ENCODE measurements around the gene FCHSD2. TPM values are rescaled to one million over a fixed set of nuclear protein-coding genes. Genes with fewer than 3 reads are reported as not detected.
A peak's percentile ranks its signal among the peaks of the same experiment; 100 is the strongest.

FCHSD2 gene
- total and polyA plus RNA-seq, 2 of the 13 experiments (the other 11 are each of a cell fraction or from before 2014, with no cell fraction given): 20.5 to 24.8 TPM

DNA sequence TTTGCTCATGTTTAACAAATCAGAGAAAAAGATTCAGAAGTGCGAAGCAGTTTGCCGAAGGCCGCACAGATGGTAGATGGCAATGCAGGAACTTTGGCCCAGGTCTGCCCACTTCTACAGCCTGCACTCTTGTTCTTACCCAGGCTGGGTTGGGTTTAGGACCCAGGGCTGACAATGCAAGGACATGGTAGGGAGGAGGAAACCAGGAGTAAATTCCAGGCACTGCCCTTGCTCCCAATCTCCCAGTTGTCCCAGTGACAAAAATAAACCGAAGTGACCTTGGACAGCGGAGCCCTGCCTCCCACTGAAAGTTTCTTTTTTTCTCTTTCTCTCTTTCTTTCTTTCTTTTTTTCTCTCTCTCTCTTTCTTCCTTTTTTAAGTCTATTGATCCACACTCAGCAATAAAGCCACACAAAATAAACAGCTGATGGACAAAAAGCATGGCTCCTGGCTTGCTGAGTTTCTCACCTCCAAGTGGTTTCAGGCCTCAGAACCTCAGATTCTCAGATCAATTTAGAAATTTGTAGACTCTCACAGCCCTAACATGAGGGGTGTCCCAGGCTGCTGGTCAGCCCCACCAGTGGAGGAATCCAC, 33.5 kb upstream of the FCHSD2 start (continued):
- TF ChIP-seq, protein P1, sequence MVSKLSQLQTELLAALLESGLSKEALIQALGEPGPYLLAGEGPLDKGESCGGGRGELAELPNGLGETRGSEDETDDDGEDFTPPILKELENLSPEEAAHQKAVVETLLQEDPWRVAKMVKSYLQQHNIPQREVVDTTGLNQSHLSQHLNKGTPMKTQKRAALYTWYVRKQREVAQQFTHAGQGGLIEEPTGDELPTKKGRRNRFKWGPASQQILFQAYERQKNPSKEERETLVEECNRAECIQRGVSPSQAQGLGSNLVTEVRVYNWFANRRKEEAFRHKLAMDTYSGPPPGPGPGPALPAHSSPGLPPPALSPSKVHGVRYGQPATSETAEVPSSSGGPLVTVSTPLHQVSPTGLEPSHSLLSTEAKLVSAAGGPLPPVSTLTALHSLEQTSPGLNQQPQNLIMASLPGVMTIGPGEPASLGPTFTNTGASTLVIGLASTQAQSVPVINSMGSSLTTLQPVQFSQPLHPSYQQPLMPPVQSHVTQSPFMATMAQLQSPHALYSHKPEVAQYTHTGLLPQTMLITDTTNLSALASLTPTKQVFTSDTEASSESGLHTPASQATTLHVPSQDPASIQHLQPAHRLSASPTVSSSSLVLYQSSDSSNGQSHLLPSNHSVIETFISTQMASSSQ (IDR thresholded peaks at IDR 0.05; ENCODE audit: low read depth): no peak
- TF ChIP-seq, protein P1 (CRISPR knock-in tag; IDR thresholded peaks at IDR 0.05; ENCODE audit: borderline replicate concordance): no peak; the same call in 1 of the 2 replicates
- no peak for TF ChIP-seq AGO2 (optimal IDR thresholded peaks at IDR 0.05; ENCODE audit: low read depth, low read length)
- no peak for TF ChIP-seq STAT5B (CRISPR knock-in tag; IDR thresholded peaks at IDR 0.05)
- TF ChIP-seq NCOA5 (CRISPR knock-in tag; IDR thresholded peaks at IDR 0.05): no peak
- no peak for TF ChIP-seq MAFF (IDR thresholded peaks at IDR 0.05; ENCODE audit: low read depth, low read length)
- no peak for TF ChIP-seq MAZ (IDR thresholded peaks at IDR 0.05; ENCODE audit: borderline replicate concordance, low read depth, low read length)
- no peak for TF ChIP-seq MAZ (CRISPR knock-in tag; IDR thresholded peaks at IDR 0.05; ENCODE audit: low read depth)
- TF ChIP-seq CCAR2 (optimal IDR thresholded peaks at IDR 0.05; ENCODE audit: low read depth, low read length): no peak
- TF ChIP-seq, protein P2, sequence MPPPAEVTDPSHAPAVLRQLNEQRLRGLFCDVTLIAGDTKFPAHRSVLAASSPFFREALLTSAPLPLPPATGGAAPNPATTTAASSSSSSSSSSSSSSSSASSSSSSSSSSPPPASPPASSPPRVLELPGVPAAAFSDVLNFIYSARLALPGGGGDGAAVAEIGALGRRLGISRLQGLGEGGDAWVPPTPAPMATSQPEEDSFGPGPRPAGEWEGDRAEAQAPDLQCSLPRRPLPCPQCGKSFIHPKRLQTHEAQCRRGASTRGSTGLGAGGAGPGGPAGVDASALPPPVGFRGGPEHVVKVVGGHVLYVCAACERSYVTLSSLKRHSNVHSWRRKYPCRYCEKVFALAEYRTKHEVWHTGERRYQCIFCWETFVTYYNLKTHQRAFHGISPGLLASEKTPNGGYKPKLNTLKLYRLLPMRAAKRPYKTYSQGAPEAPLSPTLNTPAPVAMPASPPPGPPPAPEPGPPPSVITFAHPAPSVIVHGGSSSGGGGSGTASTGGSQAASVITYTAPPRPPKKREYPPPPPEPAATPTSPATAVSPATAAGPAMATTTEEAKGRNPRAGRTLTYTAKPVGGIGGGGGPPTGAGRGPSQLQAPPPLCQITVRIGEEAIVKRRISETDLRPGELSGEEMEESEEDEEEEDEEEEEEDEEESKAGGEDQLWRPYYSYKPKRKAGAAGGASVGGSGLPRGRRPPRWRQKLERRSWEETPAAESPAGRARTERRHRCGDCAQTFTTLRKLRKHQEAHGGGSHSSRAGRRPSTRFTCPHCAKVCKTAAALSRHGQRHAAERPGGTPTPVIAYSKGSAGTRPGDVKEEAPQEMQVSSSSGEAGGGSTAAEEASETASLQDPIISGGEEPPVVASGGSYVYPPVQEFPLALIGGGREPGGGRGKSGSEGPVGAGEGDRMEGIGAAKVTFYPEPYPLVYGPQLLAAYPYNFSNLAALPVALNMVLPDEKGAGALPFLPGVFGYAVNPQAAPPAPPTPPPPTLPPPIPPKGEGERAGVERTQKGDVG (CRISPR knock-in tag; IDR thresholded peaks at IDR 0.05; ENCODE audit: borderline replicate concordance): no peak
- peak; percentile 81 for TF ChIP-seq NCOA2 (CRISPR knock-in tag; IDR thresholded peaks at IDR 0.05)
- no peak for TF ChIP-seq ZNF383 (CRISPR knock-in tag; IDR thresholded peaks at IDR 0.05; ENCODE audit: borderline replicate concordance)
- TF ChIP-seq GFI1 (CRISPR knock-in tag; IDR thresholded peaks at IDR 0.05; ENCODE audit: borderline replicate concordance): no peak
- TF ChIP-seq SSRP1 (CRISPR knock-in tag; IDR thresholded peaks at IDR 0.05): no peak
- TF ChIP-seq, protein P3, sequence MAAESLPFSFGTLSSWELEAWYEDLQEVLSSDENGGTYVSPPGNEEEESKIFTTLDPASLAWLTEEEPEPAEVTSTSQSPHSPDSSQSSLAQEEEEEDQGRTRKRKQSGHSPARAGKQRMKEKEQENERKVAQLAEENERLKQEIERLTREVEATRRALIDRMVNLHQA (CRISPR knock-in tag; IDR thresholded peaks at IDR 0.05): no peak
- TF ChIP-seq KLF16 (CRISPR knock-in tag; IDR thresholded peaks at IDR 0.05): no peak; a peak in 1 of 4 replicates
- TF ChIP-seq ZNF180 (CRISPR knock-in tag; IDR thresholded peaks at IDR 0.05; ENCODE audit: borderline replicate concordance, low read depth): no peak
